ENCODE measurements around the gene CAMTA1. TPM values are rescaled to one million over a fixed set of nuclear protein-coding genes. Genes with fewer than 3 reads are reported as not detected.

CAMTA1 gene
- polyA plus RNA-seq, 1 experiment: 64.9 TPM

- no peak overlapping the region for H3K27ac ChIP-seq (ENCODE audit: low read depth, low read length)
- ChIA-PET POLR2A (no interaction called here), CTCF (interaction anchor here (1.2 kb wide), 1 partner anchor 12 kb away, joined by 3 read pairs; no protein-coding TSS in a partner anchor)
- no peak overlapping the region for H3K4me3 ChIP-seq (ENCODE audit: low read depth, low read length)
- DNase-seq (ENCODE audit: low read depth, low spot score): no peak
- no peak for TF ChIP-seq CTCF (IDR thresholded peaks at IDR 0.05; ENCODE audit: low read depth, low read length)
- no peaks in the 10 kb centered on the region for H3K27me3 ChIP-seq (ENCODE audit: control insufficient read depth, insufficient read depth, low read length)
- H3K9me3 ChIP-seq (ENCODE audit: control insufficient read depth, insufficient read depth, low read length): peaks cover 8% of the 10 kb centered on the region; the same call in 1 of the 2 replicates
These were observed 444.7 kb downstream of the CAMTA1 start for GRCh38 chr1:7229696-7230631.

GRCh38 chr1:7232441-7233236 lies 447.4 kb downstream of the CAMTA1 start:
- ChIA-PET POLR2A (no interaction called here), CTCF (no interaction called here)
- Histone ChIP-seq H3K9me3 (ENCODE audit: control insufficient read depth, insufficient read depth, low read length) (peaks cover 6% of the 10 kb centered on the region; the same call in 1 of the 2 replicates), H3K27me3 (ENCODE audit: control insufficient read depth, insufficient read depth, low read length) (no peaks in the 10 kb centered on the region), H3K4me3 (ENCODE audit: low read depth, low read length) (no peak overlapping the region), H3K27ac (ENCODE audit: low read depth, low read length) (no peak overlapping the region)
- no peak for DNase-seq (ENCODE audit: low read depth, low spot score)
- no peak for TF ChIP-seq CTCF (IDR thresholded peaks at IDR 0.05; ENCODE audit: low read depth, low read length)

- TF ChIP-seq CTCF (IDR thresholded peaks at IDR 0.05; ENCODE audit: low read depth, low read length): no peak
- ChIA-PET CTCF (no interaction called here), POLR2A (no interaction called here)
- no peak for DNase-seq (ENCODE audit: low read depth, low spot score)
- Histone ChIP-seq H3K4me3 (ENCODE audit: low read depth, low read length) (no peak overlapping the region), H3K27ac (ENCODE audit: low read depth, low read length) (no peak overlapping the region), H3K27me3 (ENCODE audit: control insufficient read depth, insufficient read depth, low read length) (no peaks in the 10 kb centered on the region), H3K9me3 (ENCODE audit: control insufficient read depth, insufficient read depth, low read length) (peaks cover 6% of the 10 kb centered on the region; the same call in 1 of the 2 replicates)
These were observed 447.9 kb downstream of the CAMTA1 start for GRCh38 chr1:7233237-7233540.

- H3K4me3 ChIP-seq (ENCODE audit: low read depth, low read length): no peak overlapping the region
- H3K27ac ChIP-seq (ENCODE audit: low read depth, low read length): no peak overlapping the region
- ChIA-PET CTCF (no interaction called here), POLR2A (no interaction called here)
- H3K27me3 ChIP-seq (ENCODE audit: control insufficient read depth, insufficient read depth, low read length): no peaks in the 10 kb centered on the region
- peaks cover 6% of the 10 kb centered on the region; the same call in 1 of the 2 replicates for H3K9me3 ChIP-seq (ENCODE audit: control insufficient read depth, insufficient read depth, low read length)
- no peak for TF ChIP-seq CTCF (IDR thresholded peaks at IDR 0.05; ENCODE audit: low read depth, low read length)
- DNase-seq (ENCODE audit: low read depth, low spot score): no peak
These were observed 448.6 kb downstream of the CAMTA1 start for GRCh38 chr1:7233646-7234470.
